HEK293T (cell line): ENCODE results near the gene WNT9B.

Experiments used
- CTCF ChIA-PET: fragments of 350-600 bp; formaldehyde crosslinking; extraction: SDS; loops from one replicate; lab custom pipeline; 2021; ENCODE audit warnings: antibody characterized with exemption, inconsistent platforms; lab: Yijun Ruan, JAX
- POLR2A ChIA-PET: fragments of 350-600 bp; formaldehyde crosslinking; extraction: SDS; loops from one replicate; lab custom pipeline; 2020; ENCODE audit warnings: antibody characterized with exemption, inconsistent platforms; lab: Yijun Ruan, JAX
- DNase-seq: peaks from one replicate; pipeline ENCODE4 v3.0.0; 2012; ENCODE audit warnings: mixed read lengths; ENCODE audit errors: extremely low spot score
- ARNT ChIP-seq: fragments of 450-650 bp; IDR thresholded peaks from 2 replicates; pipeline ENCODE4 v1.6.1; 2017; ENCODE audit warnings: mild to moderate bottlenecking
- BHLHE40 ChIP-seq: fragments of 450-650 bp; IDR thresholded peaks from 2 replicates; pipeline ENCODE4 v1.6.1; 2016; ENCODE audit warnings: mild to moderate bottlenecking, moderate library complexity, borderline replicate concordance
- CTBP1 ChIP-seq: fragments of 450-650 bp; IDR thresholded peaks from 2 replicates; pipeline ENCODE4 v1.6.1; 2016; ENCODE audit warnings: borderline replicate concordance
- ELF4 ChIP-seq: fragments of 450-650 bp; IDR thresholded peaks from 2 replicates; pipeline ENCODE4 v1.6.1; 2017; ENCODE audit warnings: antibody characterized with exemption
- FOXA1 ChIP-seq: fragments of 450-650 bp; IDR thresholded peaks from 2 replicates; pipeline ENCODE4 v1.6.1; 2016; ENCODE audit warnings: mild to moderate bottlenecking
- FOXK2 ChIP-seq: fragments of 450-650 bp; IDR thresholded peaks from 2 replicates; pipeline ENCODE4 v1.6.1; 2016; ENCODE audit warnings: mild to moderate bottlenecking
- FOXM1 ChIP-seq: fragments of 450-650 bp; IDR thresholded peaks from 2 replicates; pipeline ENCODE4 v1.6.1; 2017; ENCODE audit warnings: mild to moderate bottlenecking, borderline replicate concordance
- HDGF ChIP-seq: fragments of 450-650 bp; IDR thresholded peaks from 2 replicates; pipeline ENCODE4 v1.6.1; 2017; ENCODE audit warnings: antibody characterized with exemption, borderline replicate concordance
- L3MBTL2 ChIP-seq: fragments of 450-650 bp; conservative IDR thresholded peaks from 2 replicates; pipeline ENCODE4 v1.6.1; 2016; ENCODE audit warnings: mild to moderate bottlenecking
- LEF1 ChIP-seq: fragments of 450-650 bp; IDR thresholded peaks from 2 replicates; pipeline ENCODE4 v1.6.1; 2017; ENCODE audit warnings: mild to moderate bottlenecking, borderline replicate concordance
- NFRKB ChIP-seq: fragments of 450-650 bp; IDR thresholded peaks from 2 replicates; pipeline ENCODE4 v1.6.1; 2016; ENCODE audit warnings: mild to moderate bottlenecking, moderate library complexity
- PKNOX1 ChIP-seq: fragments of 450-650 bp; IDR thresholded peaks from 2 replicates; pipeline ENCODE4 v1.6.1; 2016
- SP1 ChIP-seq: fragments of 450-650 bp; IDR thresholded peaks from 2 replicates; pipeline ENCODE4 v1.6.1; 2017
- SUZ12 ChIP-seq: fragments of 450-650 bp; IDR thresholded peaks from 2 replicates; pipeline ENCODE4 v1.6.1; 2016; ENCODE audit warnings: mild to moderate bottlenecking
- TARDBP ChIP-seq: fragments of 450-650 bp; IDR thresholded peaks from 2 replicates; pipeline ENCODE4 v1.6.1; 2016
- ZNF384 ChIP-seq: fragments of 450-650 bp; IDR thresholded peaks from 2 replicates; pipeline ENCODE4 v1.6.1; 2016

The WNT9B gene

DNA sequence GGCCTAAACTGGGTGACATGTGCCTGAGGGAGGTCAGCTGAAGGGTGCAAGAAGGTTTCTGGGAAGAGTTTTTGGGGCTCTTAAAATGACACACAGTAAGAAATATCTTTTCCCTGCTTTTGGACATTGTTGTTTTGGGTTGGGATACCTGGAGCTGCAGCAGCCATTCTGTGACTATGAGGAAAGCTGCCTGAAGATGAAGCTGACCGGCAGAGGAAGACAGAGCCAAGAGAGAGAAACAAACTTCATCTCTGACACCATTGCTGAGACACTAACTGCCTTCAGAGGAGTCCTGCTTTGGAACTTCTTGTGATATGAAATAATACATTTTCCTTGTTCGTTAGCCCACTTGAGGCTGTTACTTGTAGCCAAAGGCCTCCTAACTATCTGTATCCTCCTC is 24.1 kb upstream of the WNT9B start:
- no peak for TF ChIP-seq SP1
- no peak for TF ChIP-seq FOXK2
- TF ChIP-seq PKNOX1, result no peak
- TF ChIP-seq TARDBP, result no peak
- TF ChIP-seq ZNF384, result no peak
- no peak for TF ChIP-seq BHLHE40
- TF ChIP-seq L3MBTL2, result no peak
- no peak for TF ChIP-seq ELF4
- TF ChIP-seq ARNT, result no peak
- no peak for TF ChIP-seq LEF1
- no peak for TF ChIP-seq CTBP1
- no peak for TF ChIP-seq SUZ12
- no peak for TF ChIP-seq FOXA1
- no peak for TF ChIP-seq FOXM1
- no peak for TF ChIP-seq HDGF
- TF ChIP-seq NFRKB, result no peak
- CTCF ChIA-PET, result interaction anchor here (0.7 to 1.7 kb wide), 2 partner anchors 8 to 685 kb away, joined by 3 to 6 read pairs; no protein-coding TSS in a partner anchor
- no peak for DNase-seq
- POLR2A ChIA-PET, result interaction anchor here (1.1 kb wide), 1 partner anchor 29 kb away, joined by 6 read pairs; no protein-coding TSS in a partner anchor

- DNase-seq, result no peak
- POLR2A ChIA-PET, result no interaction called here
- no peak for TF ChIP-seq SUZ12
- TF ChIP-seq TARDBP, result no peak
- TF ChIP-seq FOXM1, result no peak
- TF ChIP-seq ZNF384, result no peak
- no peak for TF ChIP-seq SP1
- TF ChIP-seq FOXK2, result no peak
- no peak for TF ChIP-seq L3MBTL2
- no peak for TF ChIP-seq CTBP1
- no peak for TF ChIP-seq ARNT
- TF ChIP-seq BHLHE40, result no peak
- no peak for TF ChIP-seq PKNOX1
- TF ChIP-seq LEF1, result no peak
- CTCF ChIA-PET, result no interaction called here
Measured at GRCh38 chr17:46831573-46832330, 19.6 kb upstream of the WNT9B start.

- no peak for DNase-seq
- POLR2A ChIA-PET, result interaction anchor here (1.0 kb wide), 1 partner anchor 126 kb away, joined by 3 read pairs; no protein-coding TSS in a partner anchor
- CTCF ChIA-PET, result interaction anchor here (0.8 to 2.1 kb wide), 2 partner anchors 10 to 19 kb away, joined by 3 to 6 read pairs; partner anchors contain the start of gene WNT9B
- TF ChIP-seq SP1 (no peak), CTBP1 (no peak), SUZ12 (no peak), FOXK2 (no peak), FOXA1 (no peak), L3MBTL2 (no peak), ARNT (no peak), FOXM1 (no peak), LEF1 (no peak), NFRKB (no peak), TARDBP (no peak), HDGF (no peak), PKNOX1 (no peak), BHLHE40 (no peak), ZNF384 (no peak), ELF4 (no peak)
Measured at GRCh38 chr17:46832331-46832821, 19.0 kb upstream of the WNT9B start.

- POLR2A ChIA-PET, result interaction anchor here (1.0 to 1.7 kb wide), 2 partner anchors 62 to 125 kb away, joined by 3 to 4 read pairs; no protein-coding TSS in a partner anchor
- TF ChIP-seq FOXK2, result no peak
- TF ChIP-seq PKNOX1, result peak; percentile 36
- no peak for DNase-seq
- CTCF ChIA-PET, result interaction anchor here (0.6 to 2.1 kb wide), 4 partner anchors 9 to 109 kb away, joined by 3 to 6 read pairs (median 3); partner anchors contain the start of gene WNT9B
Measured at GRCh38 chr17:46832945-46833839, 18.2 kb upstream of the WNT9B start.

DNA sequence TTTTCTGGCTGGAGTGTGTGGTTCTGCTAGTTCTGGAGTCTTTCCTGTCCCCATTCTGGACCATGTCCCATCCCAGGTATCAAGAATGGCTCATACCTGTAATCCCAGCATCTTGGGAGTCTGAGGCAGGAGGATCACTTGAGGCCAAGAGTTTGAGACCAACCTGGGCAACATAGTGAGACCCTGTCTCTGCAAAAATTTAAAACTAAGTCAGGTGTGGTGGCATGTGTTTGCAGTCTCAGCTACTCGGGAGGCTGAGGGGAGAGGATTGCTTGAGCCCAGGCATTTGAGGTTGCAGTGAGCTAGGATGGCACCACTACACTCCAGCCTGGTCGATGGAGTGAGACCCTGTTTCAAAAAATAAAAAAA is 17.6 kb upstream of the WNT9B start:
- TF ChIP-seq SUZ12, result no peak
- no peak for TF ChIP-seq ZNF384
- TF ChIP-seq NFRKB, result no peak
- TF ChIP-seq TARDBP, result no peak
- no peak for TF ChIP-seq LEF1
- no peak for TF ChIP-seq L3MBTL2
- POLR2A ChIA-PET, result interaction anchor here (1.7 kb wide), 1 partner anchor 63 kb away, joined by 4 read pairs; no protein-coding TSS in a partner anchor
- CTCF ChIA-PET, result interaction anchor here (1.4 to 2.1 kb wide), 2 partner anchors 8 to 108 kb away, joined by 3 to 6 read pairs; no protein-coding TSS in a partner anchor
- DNase-seq, result no peak
